Osteoblast (primary cell): ENCODE measurements around the gene KRTAP6-3. TPM values are rescaled to one million over a fixed set of nuclear protein-coding genes. Genes with fewer than 3 reads are reported as not detected.

Experiments used
- DNase-seq: peaks from one replicate; pipeline ENCODE4 v3.0.0; 2011; ENCODE audit warnings: low spot score, mixed read lengths; ENCODE audit not compliant: insufficient read length; ENCODE audit errors: missing footprints
- H2AFZ ChIP-seq: 2 replicates; pipeline ENCODE4 v1.6.0; 2011; ENCODE audit warnings: mild to moderate bottlenecking, low read length
- H3K27ac ChIP-seq: 2 replicates; pipeline ENCODE4 v1.5.1; 2011; ENCODE audit warnings: mild to moderate bottlenecking, low read depth, low read length, moderate library complexity
- H3K27me3 ChIP-seq: 2 replicates; pipeline ENCODE4 v1.6.0; 2012; ENCODE audit warnings: mild to moderate bottlenecking, control low read depth, inconsistent platforms, low read length, moderate library complexity; ENCODE audit not compliant: insufficient read depth
- H3K36me3 ChIP-seq: 2 replicates; pipeline ENCODE4 v1.5.1; 2011; ENCODE audit warnings: mild to moderate bottlenecking, low read length, control low read depth, moderate library complexity; ENCODE audit not compliant: insufficient read depth
- H3K4me1 ChIP-seq: 2 replicates; pipeline ENCODE4 v1.5.1; 2011; ENCODE audit warnings: mild to moderate bottlenecking, low read length, control low read depth, moderate library complexity; ENCODE audit not compliant: insufficient read depth
- H3K4me2 ChIP-seq: 2 replicates; pipeline ENCODE4 v1.6.0; 2011; ENCODE audit warnings: mild to moderate bottlenecking, low read length; ENCODE audit not compliant: insufficient read depth
- H3K4me3 ChIP-seq: fragments of 200-600 bp; sonication (generic); 3 replicates; pipeline ENCODE4 v1.5.1; 2012; ENCODE audit warnings: mild to moderate bottlenecking, low read length, inconsistent platforms; ENCODE audit not compliant: insufficient read depth
- H3K79me2 ChIP-seq: 2 replicates; pipeline ENCODE4 v1.6.0; 2012; ENCODE audit warnings: mild to moderate bottlenecking, low read length, control low read depth, inconsistent platforms; ENCODE audit not compliant: insufficient read depth
- H3K9me3 ChIP-seq: 2 replicates; pipeline ENCODE4 v1.5.1; 2011; ENCODE audit warnings: low read depth, low read length, control low read depth
- H4K20me1 ChIP-seq: 2 replicates; pipeline ENCODE4 v1.6.0; 2012; ENCODE audit warnings: mild to moderate bottlenecking, low read length, control low read depth; ENCODE audit not compliant: insufficient read depth
- CTCF ChIP-seq: IDR thresholded peaks from 2 replicates; pipeline ENCODE4 v1.5.1; 2011; ENCODE audit warnings: mild to moderate bottlenecking, low read depth, low read length, moderate library complexity; ENCODE audit errors: extremely low read depth
- small RNA-seq: library from RNA; depleted of rRNA; stranded (forward); fragments of <200 nt; gene quantifications from one replicate; pipeline ENCODE3, GENCODE V24; 2012
- total RNA-seq: library from RNA; depleted of rRNA; stranded (reverse); fragments of >200 nt; gene quantifications from 2 replicates; pipeline ENCODE4 v1.2.3, GENCODE V29; 2012

Gene KRTAP6-3
- total RNA-seq, 1 donor: not detected

GRCh38 chr21:30642564-30642963 lies 50.3 kb downstream of the KRTAP6-3 start, which contains the start of gene KRTAP20-3:
KRTAP20-3 (plus strand) TSS chr21:30642864.
- Histone ChIP-seq H3K4me1 (no peaks in the 10 kb centered on the region), H2AFZ (no peak within 1 kb of the TSS), H3K9me3 (no peaks in the 10 kb centered on the region), H3K4me2 (no peak within 1 kb of the TSS), H3K79me2 (no peaks in the 10 kb centered on the region), H3K27ac (no peak within 1 kb of the TSS), H3K27me3 (no peaks in the 10 kb centered on the region), H3K36me3 (no peaks in the 10 kb centered on the region), H4K20me1 (no peaks in the 10 kb centered on the region), H3K4me3 (no peak within 1 kb of the TSS)
- DNase-seq: no peak
- TF ChIP-seq CTCF: no peak

Small RNA genes lying within 50 kb of the gene (small RNA-seq; reads per million reads assigned to genes)
- gene KRTAP20-1 (not detected), gene KRTAP20-3 (not detected), gene KRTAP20-4 (not detected), gene KRTAP22-1 (not detected), gene KRTAP22-2 (not detected)

Other genes starting within 250 kb of the KRTAP6-3 start
- gene KRTAP23-1, start 243.8 kb upstream of the KRTAP6-3 start, total RNA-seq: not detected in 2 replicates
- gene KRTAP13-2, start 220.2 kb upstream of the KRTAP6-3 start, total RNA-seq: not detected in 2 replicates
- not detected in 2 replicates for gene KRTAP13-1, start 196.4 kb upstream of the KRTAP6-3 start, total RNA-seq
- gene KRTAP13-3, start 166.5 kb upstream of the KRTAP6-3 start, total RNA-seq: not detected in 2 replicates
- gene KRTAP13-4, start 162.2 kb upstream of the KRTAP6-3 start, total RNA-seq: not detected in 2 replicates
- not detected in 2 replicates for gene KRTAP15-1, start 152.2 kb upstream of the KRTAP6-3 start, total RNA-seq
- gene KRTAP19-1, start 112.1 kb upstream of the KRTAP6-3 start, total RNA-seq: not detected in 2 replicates
- gene KRTAP19-2, start 105.0 kb upstream of the KRTAP6-3 start, total RNA-seq: not detected in 2 replicates
- gene KRTAP19-3, start 100.4 kb upstream of the KRTAP6-3 start, total RNA-seq: not detected in 2 replicates
- not detected in 2 replicates for gene KRTAP19-4, start 95.3 kb upstream of the KRTAP6-3 start, total RNA-seq
- not detected in 2 replicates for gene KRTAP19-5, start 90.3 kb upstream of the KRTAP6-3 start, total RNA-seq
- not detected in 2 replicates for gene KRTAP19-6, start 50.6 kb upstream of the KRTAP6-3 start, total RNA-seq
- not detected in 2 replicates for gene KRTAP19-7, start 31.1 kb upstream of the KRTAP6-3 start, total RNA-seq
- gene KRTAP22-2, start 2.0 kb upstream of the KRTAP6-3 start, total RNA-seq: not detected in 2 replicates
- gene KRTAP6-2, start 6.5 kb downstream of the KRTAP6-3 start, total RNA-seq: not detected in 2 replicates
- gene KRTAP22-1, start 8.6 kb downstream of the KRTAP6-3 start, total RNA-seq: not detected in 2 replicates
- not detected in 2 replicates for gene KRTAP6-1, start 21.5 kb downstream of the KRTAP6-3 start, total RNA-seq
- gene KRTAP20-1, start 24.0 kb downstream of the KRTAP6-3 start, total RNA-seq: not detected in 2 replicates
- not detected in 2 replicates for gene KRTAP20-4, start 28.2 kb downstream of the KRTAP6-3 start, total RNA-seq
- gene KRTAP20-2, start 42.8 kb downstream of the KRTAP6-3 start, total RNA-seq: not detected in 2 replicates
- not detected in 2 replicates for gene KRTAP20-3, start 50.4 kb downstream of the KRTAP6-3 start, total RNA-seq
- gene KRTAP21-3, start 126.3 kb downstream of the KRTAP6-3 start, total RNA-seq: not detected in 2 replicates
- not detected in 2 replicates for gene KRTAP21-2, start 154.8 kb downstream of the KRTAP6-3 start, total RNA-seq
- not detected in 2 replicates for gene KRTAP21-1, start 163.0 kb downstream of the KRTAP6-3 start, total RNA-seq
- gene KRTAP8-1, start 220.8 kb downstream of the KRTAP6-3 start, total RNA-seq: not detected in 2 replicates
- not detected in 2 replicates for gene KRTAP7-1, start 237.3 kb downstream of the KRTAP6-3 start, total RNA-seq